GM18520 (cell line): Measurements from ENCODE around the gene PLBD2.
A peak's percentile ranks its signal among the peaks of the same experiment; 100 is the strongest.

Source experiments
- ATAC-seq: cut with Tn5 transposase; IDR thresholded peaks from one replicate; pipeline ENCODE4 v1.9.1; 2021; ENCODE audit not compliant: unreplicated experiment

The PLBD2 gene

GRCh38 chr12:113414519-113415038 lies 56.2 kb downstream of the PLBD2 start:
- ATAC-seq, result no peak

DNA sequence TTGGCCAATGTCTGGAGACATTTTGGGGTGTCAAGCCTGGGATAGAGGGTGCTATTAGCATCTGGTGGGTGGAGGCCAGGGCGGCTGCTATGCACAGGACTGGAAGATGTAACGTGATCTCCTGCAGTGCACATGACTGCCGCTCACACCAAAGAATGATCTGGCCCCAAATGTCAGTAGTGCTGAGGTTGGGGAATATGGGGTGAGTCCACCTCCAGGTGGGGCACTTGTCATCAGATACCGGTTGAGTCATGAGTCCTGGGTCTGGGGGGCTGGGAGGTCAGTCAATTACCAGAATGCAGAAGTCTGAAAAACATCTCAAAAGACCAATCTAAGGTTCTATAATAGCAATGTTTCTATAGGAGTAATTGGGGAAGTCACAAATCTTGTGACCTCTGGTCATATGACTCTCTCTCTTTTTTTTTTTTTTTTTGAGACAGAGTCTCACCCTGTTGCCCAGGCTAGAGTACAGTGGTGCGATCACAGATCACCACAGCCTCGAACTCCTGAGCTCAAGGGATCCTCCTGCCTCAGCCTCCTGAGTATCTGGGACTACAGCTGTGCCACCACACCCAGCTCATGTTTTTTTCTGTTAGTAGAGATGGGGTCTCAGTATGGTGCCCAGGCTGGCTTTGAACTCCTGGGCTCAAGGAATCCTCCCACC lies 57.8 kb downstream of the PLBD2 start:
- ATAC-seq, result no peak

- no peak for ATAC-seq
Observed at GRCh38 chr12:113418213-113418879, 60.0 kb downstream of the PLBD2 start.

GRCh38 chr12:113420996-113421595 lies 62.7 kb downstream of the PLBD2 start:
- ATAC-seq, result no peak

DNA sequence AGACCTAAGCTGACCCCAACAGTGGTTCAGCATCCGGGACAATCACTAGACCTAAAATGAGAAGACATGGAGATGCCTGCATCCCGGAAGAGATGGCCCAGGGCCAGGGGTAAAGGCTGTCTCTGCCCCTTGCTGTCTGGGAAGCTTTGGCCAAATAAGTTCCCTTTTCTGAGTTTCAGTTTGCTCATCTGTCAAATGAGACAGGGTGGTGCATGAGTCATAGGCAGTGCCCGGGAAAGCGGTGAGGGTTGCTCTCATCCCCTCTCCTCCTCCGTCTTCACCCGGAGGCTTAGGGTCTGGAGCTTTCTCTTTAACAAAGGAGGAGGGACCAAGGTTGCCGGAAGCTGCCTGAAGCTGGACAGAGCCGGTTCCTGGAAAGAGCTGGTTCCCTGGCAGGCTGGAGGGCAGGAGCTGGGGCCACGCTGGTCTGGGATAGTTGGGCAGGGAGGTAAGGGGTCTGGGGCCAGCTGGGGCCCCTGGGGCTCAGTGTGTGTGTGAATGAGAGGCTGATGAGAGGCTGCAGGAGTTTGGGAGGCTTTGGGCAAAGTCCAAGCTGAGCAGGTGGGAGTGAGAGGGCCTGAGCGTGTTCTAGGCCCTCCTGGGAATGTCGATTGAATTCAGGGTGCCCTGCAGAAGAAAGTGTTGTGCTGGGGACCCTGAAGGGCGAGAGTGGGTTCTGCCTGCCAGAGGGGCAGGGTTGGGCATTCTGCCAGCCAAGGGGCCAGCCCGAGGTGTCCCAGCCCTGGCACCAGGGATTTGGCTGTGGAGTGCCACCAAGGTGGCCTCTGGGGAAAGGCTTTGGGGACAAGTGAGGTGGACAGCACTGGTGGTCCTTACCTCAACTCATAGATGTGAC lies 63.9 kb downstream of the PLBD2 start, which contains the start of gene SDSL:
Gene SDSL (plus strand): TSS at position 351 of the 856 bp plus-strand sequence. CDS start 5,603 bp downstream, outside the sequence.
- peak; percentile 88 for ATAC-seq

GRCh38 chr12:113422886-113423669 lies 64.7 kb downstream of the PLBD2 start:
- ATAC-seq, result no peak

- no peak for ATAC-seq
Observed at GRCh38 chr12:113424456-113424855, 66.1 kb downstream of the PLBD2 start.

GRCh38 chr12:113424915-113425823 lies 66.8 kb downstream of the PLBD2 start:
- no peak for ATAC-seq

DNA sequence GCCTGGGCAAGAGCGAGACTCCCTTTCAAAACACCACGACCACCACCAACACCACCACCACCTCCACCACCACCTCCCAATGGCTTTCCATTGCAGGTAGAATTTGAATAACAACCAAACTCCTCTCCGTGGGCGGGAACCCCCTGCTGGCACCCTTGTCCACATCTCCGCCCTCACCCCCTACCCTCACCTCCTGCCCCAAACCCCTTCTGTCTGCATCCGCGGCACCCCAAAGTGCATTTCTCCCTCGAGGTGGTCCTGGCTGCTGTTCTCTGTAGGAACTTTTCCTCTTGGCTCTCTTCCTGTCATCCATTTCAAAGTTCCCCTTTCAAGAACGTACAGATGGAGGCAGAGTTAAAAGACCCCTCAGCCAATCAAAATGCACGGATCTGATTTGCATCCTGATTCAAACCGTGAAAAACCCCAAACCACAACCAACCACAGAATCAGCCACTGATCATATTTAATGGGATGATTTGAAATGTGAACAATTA lies 67.6 kb downstream of the PLBD2 start:
- no peak for ATAC-seq

- ATAC-seq, result no peak
Observed at GRCh38 chr12:113427882-113428281, 69.5 kb downstream of the PLBD2 start.

DNA sequence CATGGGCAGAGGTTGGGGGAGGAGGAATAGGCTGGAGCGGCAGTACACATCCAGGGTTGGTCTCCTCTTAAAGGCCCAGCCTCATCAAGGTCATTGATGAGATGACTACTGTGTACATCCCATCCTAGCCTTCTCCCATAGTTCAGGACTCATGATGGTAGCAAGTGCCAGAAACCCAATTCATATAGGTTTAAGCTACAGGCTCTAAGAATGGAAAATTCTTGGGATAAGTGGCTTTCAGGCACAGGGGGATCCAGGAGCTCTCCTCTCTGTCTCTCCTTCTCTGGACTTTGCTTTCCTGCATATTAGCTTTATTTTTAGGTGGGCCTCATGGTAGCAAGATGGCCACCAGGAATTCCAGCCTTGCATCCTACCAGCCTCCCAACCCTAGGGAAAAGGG lies 70.1 kb downstream of the PLBD2 start:
- no peak for ATAC-seq

GRCh38 chr12:113432986-113433385 lies 74.6 kb downstream of the PLBD2 start:
- ATAC-seq, result no peak

GRCh38 chr12:113435367-113435766 lies 77.0 kb downstream of the PLBD2 start:
- ATAC-seq, result no peak

- no peak for ATAC-seq
Observed at GRCh38 chr12:113436586-113436985, 78.2 kb downstream of the PLBD2 start.

GRCh38 chr12:113436993-113437728 lies 78.8 kb downstream of the PLBD2 start:
- ATAC-seq, result no peak

- no peak for ATAC-seq
Observed at GRCh38 chr12:113437729-113438100, 79.3 kb downstream of the PLBD2 start.

DNA sequence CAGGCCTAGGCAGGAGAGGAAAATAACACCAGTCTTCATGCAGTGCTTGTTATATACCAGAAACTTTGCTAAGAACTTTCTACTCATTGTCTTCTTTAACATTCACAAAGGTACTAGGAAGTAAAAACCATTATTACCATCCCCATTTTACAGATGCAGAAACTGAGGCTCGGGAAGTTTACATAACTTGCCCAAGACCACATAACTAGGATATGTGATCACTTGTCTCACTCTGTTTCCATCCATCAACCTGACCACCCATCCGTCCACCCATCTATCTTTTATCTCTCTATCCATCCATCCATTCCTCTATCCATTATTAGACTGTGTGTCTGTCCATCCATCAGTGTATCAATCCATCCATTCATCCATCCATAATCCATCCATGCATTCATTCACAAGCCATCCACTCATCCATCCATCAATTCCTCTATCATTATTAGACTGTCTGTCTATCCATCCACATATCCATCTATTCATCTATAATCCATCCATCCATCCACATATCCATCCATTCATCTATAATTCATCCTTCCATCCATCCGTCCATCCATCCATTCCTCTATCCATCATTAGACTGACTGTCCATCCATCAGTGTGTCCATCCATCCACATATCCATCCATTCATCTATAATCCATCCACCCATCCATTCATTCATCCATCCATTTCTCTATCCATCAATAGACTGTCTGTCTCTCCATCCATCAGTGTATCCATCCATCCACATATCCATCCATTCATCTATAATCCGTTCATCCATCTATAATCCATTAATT lies 80.3 kb downstream of the PLBD2 start:
- no peak for ATAC-seq

GRCh38 chr12:113439301-113439597 lies 80.9 kb downstream of the PLBD2 start:
- no peak for ATAC-seq
